Measurements from ENCODE around the gene SMIM33.
"Not testable (repeated sequence)": the region's sequence is repeated elsewhere in the genome, so short reads cannot be mapped to it uniquely, and the experiment has no call there.

Gene SMIM33

DNA sequence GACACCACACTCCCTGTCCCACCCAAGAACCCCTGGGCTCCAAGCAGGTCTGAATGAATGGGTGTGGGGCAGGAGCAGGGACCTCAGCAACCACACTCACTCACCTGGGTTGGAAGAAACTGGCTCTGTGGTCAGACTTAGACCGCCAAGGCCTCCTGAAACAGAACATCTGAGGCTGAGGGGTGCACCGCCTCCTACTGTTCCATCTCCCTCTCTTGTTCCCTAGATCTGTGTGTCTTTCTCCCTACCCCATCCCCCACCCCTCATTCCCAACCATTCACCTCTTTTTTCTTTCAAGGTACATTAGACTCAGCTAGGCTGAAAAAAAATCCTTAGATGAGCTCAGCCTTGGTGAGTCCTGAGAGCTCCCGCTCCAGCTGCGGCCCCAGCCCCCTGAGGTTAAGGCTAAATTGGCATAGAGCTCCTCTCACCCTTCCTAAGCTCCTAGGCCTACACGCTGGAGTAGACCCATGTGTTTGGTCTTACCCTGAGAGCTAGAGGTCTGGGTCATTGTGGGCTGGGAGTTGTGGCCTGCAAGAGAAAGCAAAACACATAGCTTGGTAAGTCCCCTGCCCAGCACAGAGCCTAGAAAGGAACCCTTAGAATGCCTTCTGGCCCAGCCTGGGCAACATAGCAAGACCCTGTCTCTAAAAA is 13.0 kb upstream of the SMIM33 start:
- DNase-seq = no peak

DNA sequence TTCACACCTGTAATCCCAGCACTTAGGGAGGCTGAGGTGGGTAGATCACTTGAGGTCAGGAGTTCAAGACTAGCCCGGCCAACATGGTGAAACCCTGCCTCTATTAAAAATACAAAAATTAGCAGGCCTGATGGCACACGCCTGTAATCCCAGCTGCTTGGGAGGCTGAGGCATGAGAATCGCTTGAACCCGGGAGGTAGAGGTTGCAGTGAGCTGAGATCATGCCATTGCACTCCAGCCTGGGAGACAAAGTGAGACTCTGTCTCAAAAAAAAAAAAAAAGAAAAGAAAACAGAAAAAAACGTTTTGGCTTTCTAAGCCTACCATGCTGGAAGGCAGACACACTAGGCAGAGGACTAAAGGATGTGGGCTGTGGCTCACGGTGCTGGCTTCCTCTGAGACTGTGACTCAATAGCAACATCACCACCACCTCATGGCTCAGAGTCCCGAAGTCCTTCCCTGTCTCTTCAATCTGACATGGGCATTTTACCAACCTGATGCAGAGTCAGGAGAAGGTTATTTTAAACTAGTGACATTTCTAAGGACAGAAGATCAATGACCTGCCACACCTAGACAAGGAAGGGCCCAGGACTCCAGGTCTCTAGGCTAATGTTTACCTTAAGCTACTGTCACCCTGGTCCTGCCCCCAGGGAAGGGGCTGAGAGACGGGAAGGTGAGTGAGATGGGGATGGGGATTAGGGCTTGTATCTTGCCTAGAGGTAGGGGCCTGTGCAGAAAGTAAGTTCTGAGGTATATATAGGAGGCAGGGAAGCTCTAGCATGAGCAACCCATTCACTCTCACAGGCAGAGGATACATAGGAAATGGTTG is 12.0 kb upstream of the SMIM33 start:
- no peak for DNase-seq

DNA sequence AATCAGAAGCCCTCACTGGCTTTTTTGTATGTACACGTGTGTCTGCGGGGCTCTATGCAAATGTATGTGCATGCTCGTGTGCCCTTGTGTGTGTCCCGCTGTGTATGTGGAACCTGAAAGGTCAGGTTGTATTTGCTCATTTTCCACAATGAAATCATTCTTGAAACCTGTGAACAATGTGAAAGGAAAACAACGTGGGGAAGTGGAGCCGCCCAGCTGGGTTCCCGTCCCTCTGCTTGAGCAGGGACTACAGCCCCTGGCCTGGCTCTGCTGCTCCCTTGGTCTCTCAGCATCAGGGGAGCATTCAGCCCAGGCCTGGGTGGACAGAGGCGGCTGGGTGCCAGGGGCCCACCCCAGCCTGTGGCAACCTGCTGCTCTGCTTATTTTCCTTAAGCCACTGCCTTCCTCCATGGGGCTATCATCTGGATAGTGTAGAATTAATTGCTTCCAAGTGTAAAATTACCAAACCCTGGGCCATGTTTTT is 11.3 kb upstream of the SMIM33 start:
- no peak for DNase-seq

DNA sequence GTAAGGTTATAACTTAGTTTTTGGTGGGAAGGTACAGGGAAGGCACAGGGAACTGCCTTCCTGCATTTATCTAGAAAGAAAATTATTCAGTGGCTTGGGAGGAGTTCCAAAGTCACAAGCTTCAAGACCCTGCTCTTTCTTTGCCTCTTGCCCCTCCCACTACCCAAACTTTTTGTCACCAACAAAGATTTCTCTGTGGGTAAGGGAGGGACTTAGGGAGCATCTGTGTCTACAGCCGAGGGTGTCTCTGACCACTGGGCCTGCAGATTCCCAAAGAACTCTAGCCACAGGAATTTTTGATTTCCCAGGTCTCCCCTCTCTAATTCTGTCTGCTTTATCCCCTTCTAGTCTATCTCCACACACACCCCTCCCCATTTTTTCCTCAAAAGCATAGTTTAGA is 10.3 kb upstream of the SMIM33 start:
- DNase-seq = no peak

DNA sequence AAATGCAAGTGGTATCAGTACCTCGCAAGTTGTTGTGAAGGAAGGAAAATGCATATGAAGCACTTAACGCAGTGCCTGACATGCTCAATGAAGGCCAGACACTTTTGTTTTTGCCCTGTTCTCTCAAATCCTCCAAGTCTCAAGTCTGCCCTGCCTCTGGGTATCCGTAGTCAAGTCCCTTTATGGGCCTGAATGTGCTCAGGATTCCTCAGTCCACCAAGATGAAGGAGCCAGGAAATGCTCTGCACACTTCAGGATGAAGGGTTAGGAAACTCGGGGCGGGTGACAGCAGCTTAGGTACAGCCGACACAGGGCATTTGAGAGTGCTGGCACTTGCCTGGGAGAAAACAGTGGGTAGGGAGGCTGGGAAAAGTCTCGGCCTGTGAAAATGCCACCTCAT is 9.6 kb upstream of the SMIM33 start:
- no peak for DNase-seq

DNA sequence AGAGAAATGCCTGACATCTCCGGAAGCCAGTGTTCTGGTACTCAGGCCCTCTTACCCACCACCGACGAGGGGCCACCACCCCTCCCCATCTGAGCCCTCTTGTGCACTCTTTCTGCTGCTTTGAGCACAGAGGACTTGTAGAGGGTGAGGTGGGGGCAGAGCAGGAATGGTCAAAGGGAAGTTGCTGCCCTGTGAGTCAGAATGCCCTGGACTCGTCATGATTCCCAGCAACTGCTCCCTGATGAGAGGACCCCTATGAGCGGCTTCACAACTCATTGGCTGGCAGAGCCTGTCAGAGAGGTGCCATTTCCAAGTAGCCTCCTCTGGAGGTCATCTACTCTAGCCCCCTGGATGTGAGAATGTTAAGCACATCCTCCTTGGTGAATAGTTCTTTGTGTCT is 9.1 kb upstream of the SMIM33 start:
- no peak for DNase-seq

DNA sequence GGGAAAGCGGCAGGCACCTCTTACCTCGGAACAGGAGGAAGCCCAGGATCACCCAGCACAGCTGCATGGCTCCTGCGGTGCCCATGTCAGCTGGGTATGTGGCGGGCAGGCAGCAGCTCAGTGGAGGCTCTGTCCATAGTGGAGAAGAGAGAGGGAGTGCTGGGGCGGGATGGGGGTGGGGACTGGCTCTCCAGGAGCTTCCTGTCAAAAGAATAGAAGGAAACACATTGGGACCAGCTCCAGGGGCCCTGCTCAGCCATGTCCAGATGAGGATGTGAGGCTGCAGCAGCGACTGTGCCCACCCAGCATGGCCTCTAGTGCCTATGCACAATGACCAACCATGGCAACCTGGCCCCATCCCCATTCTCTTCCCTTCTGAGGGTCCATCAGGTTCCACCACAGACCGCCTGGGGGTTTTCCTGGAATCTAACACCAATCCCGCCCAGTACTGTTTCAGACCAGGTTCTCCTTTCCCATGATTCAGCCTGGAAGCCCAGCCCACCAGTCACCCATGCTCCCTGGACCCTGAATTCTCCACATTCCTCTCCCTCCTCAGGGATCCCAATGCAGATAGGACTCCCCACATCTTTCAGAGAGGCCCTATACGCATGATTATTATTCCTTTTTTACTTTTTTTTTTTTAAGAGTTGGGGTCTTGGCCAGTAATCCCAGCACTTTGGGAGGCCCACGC is 8.1 kb upstream of the SMIM33 start, which contains the start of gene ECSCR:
Gene ECSCR (minus strand): TSS at position 158 of the 691 bp plus-strand sequence. CDS start 73 bp downstream, at position 85.
- DNase-seq = no peak

DNA sequence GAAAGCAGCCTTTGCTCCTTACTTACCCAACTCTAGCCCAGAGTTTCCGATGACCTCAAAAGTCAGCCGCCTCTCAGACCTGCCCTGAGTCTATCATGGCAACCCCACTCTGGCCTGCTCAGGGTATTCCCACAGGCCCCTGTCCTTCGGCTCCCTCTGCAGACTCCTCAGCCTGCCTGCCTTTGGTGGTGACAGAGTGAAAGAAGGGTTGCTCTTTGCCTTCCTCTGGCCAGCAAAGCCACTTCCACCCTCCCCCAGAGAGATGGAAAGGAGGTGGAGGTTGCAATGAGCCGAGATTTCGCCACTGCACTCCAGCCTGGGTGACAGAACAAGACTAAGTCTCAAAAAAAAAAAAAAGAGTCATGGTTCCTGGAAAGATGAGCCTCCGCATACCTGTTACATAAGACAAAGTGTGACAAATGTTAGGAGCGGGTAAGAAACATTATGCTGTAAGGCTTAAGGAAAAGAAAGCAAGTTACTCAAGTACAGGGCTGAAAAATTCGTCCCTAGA is 2.3 kb upstream of the SMIM33 start:
- DNase-seq = no peak

DNA sequence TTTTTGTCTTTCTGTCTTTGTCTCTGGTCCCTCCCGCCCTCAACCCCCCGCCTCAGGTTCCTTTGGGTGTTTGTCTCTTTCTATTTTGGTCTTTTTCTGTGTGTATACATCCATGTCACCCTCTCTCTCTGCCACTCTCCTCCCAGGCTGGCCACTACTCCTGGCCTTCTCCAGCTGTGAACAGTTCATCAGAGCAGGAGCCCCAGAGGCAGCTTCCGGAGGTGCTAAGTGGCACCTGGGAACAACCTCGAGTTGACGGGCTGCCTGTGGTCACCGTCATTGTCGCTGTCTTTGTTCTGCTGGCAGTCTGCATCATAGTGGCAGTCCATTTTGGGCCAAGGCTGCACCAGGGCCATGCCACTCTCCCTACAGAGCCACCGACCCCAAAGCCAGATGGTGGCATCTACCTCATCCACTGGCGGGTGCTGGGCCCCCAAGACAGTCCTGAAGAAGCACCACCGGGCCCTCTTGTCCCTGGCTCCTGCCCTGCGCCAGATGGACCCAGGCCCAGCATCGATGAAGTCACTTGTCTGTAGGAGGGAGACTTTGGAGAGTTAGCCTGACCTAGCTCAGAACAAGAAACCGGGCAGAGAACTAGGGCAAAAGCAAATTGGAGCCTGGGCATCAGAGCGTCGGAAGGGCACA is 1.7 kb downstream of the SMIM33 start:
- DNase-seq = no peak

DNA sequence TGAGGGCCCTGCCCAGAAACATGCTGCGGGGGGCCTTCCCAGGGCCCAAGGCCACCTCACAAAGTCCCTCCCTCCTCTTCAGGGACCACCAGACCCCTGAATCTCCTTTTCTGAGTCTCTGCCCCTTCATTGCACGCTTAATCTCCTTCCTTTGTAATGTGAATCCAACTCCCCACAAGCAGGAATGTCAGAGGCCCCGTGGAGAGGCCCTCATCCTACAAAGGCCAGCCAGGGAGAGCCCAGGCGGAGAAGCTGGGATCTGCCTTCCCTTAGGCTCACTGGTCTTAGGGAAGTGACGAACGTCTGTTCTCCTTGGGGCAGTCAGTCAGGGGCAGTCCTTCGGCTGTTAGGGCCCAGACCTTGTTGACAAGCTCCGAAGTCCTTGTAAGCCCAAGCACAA is 2.3 kb downstream of the SMIM33 start:
- no peak for DNase-seq

DNA sequence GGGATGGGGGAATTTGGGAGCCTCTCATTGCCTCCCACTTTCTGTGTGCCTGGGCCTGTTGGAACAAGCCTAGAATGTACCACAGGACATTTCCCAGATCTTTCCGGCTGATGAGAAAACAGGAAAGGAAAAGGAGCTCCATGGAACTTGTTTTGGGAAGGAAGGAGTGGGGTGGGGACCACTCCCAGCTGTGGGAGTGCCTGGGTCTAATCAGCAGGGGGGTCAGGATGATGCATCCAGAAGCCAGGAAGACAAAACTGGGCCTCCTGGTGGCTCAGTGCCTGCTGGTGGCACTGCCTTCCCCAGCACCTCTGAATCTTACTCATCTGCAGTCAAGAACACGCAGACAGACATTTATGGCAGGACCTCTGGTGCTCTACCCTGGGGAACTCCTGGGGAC is 2.8 kb downstream of the SMIM33 start:
- no peak for DNase-seq

DNA sequence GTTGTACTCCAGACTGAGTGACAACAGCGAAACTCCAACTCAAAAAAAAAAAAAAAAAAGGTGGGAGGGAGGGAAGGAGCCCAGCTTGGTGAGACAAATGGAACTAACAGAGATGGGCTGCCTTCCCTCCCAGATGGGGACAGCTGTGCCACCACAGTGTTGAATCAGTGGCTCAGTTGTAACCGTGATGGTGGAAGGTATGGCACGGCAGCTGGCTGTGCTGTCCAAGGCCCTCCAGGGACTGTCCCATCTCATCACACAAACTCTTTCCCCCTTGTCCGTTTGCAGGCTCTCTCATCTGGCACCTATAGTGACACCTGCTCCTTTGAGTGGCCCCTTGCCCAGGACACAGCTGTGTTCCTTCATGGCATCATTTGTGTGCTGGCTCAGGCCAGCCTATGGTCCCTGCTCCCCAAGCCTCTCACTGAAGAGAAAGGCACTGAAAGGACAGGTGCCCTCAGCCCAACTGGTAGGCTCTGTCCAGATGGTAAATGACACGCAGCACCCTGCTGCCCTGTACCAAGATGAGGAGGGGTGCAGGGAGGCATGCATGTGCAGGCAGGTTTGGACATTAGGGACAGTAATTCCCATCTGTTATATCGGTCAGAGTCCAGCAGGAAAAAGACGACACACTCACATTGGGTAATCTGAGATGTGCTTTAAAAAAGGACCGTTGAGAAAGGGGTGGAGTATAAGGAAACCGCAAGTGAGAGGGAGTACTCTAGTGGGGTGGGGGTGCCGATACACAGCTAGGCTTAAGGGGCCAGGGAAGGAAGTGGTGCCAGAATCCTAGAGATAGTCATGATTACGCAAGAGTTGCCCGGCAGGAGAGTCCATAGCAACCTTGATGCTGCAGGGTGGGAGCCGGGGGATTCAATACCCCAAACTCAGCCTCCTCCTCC is 4.3 kb downstream of the SMIM33 start:
- DNase-seq = no peak

DNA sequence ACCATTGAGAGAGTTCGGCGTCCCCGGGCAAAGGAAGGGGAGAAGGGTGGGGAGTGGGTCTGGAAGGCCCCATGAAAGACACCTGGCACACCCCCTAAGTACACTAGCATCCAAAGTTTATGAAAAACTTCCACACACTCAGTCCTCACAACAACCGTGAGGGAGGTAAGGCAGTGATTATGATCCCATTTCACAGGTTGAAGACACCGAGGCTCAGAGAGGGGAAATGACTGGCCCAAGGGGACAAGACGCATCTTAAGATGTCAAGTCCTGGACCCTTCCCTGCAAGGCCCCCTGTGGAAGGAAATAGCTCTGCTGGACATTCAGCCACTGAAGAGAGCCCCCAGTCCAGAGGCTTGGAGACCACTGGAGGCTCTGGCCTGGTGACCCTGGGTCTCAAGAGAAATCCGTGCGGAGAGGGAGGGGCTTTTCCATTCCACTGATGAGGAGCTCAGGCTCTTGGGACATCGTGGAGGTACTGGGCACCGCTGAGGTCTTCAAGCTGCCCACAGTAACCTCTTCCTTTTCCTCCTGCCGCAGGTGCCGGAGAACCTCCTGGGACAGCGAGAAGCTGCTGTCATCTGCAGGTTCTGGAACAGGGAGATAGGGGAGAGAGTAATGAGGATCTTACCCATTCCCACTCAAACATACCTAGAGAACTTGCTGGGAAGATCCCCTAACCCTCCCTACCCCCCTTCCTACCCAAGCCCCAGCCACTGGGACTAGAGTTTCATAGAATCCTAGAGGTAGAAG is 5.2 kb downstream of the SMIM33 start:
- DNase-seq = no peak

DNA sequence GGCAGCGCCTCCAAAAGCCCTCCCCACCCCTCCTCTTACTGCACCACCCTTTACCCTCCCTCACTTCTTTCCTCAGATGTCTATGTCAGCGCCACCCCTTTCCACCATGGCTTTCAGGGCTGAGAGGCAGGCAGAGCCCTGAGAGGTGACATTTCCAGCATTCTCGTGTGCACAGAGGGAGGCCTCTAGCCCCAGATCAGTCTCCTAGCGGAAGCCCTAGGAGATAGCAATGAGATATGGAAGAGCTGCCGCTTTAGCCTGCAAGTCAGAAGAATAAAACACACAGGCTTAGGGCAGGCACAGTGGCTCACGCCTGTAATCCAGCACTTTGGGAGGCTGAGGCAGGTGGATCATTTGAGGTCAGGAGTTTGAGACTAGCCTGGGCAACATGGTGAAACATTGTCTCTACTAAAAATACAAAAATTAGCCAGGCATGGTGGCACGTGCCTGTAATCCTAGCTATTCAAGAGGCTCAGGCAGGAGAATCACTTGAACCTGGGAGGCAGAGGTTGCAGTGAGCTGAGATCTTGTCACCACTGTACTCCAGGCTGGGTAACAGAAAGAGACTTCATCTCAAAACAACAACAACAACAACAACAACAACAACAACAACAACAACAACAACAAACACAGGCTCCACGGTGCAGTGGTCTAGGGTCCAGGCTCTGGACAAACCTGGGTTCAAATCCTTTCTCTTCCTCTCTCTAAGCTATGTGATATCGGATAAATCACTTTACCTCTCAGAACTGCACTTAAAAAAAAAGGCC is 8.0 kb downstream of the SMIM33 start:
- DNase-seq = not testable (repeated sequence)

DNA sequence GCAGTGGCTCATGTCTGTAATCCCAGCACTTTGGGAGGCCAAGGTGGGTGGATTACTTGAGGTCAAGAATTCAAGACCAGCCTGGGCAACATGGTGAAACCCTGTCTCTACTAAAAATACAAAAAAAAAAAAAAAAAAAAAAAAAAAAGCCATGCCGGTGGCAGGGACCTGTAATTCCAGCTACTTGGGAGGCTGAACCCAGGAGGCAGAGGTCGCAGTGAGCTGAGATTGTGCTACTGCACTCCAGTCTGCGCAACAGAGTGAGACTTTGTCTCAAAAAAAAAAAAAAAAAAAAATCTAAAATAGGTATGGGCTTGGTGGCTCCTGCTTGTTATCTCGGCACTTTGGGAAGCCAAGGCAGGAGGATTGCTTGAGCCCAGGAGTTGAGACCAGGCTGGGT is 8.9 kb downstream of the SMIM33 start:
- not testable (repeated sequence) for DNase-seq

DNA sequence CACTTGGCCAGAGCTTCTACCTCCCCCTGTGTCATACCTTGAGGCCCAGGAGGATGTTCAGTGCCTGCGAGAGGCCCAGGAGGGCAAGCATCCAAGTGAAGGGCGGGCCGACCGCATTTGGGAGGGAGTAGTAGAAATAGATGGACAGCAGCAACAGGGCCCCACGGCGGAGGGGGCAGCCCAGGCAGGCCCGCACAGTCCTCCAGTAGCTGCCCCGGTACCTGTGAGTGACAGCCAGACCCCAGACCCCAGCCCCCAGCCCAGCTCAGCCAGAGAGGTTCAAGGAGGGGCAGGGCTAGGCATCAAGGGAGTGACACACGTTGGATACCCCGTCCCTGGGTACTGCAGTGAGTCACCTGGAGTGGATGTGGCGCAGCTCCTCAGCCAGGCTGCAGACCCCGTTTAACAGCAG is 10.3 kb downstream of the SMIM33 start:
- DNase-seq = no peak

DNA sequence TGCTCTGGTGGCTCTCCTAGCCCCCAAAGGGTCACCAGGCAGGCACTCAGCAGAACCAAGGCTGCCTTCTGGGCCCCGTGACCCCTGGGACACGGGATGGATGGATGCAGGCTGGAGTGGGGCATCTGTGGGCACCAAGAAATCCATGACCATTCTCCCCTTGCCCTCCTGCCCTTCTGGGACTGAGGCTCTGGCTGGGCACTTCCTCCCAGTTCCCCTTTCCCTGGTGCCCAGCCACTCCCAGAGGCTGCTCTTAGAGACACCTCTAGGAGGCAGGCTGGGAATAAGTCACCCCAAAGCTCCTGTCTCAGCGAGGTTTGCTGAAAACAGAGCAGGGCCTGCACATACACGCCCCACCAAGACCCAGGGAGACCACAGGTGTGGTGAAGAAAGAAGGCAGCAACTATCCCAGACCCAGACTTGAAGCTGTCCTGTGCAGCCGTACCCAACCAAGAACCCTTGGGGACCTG is 10.8 kb downstream of the SMIM33 start:
- no peak for DNase-seq

DNA sequence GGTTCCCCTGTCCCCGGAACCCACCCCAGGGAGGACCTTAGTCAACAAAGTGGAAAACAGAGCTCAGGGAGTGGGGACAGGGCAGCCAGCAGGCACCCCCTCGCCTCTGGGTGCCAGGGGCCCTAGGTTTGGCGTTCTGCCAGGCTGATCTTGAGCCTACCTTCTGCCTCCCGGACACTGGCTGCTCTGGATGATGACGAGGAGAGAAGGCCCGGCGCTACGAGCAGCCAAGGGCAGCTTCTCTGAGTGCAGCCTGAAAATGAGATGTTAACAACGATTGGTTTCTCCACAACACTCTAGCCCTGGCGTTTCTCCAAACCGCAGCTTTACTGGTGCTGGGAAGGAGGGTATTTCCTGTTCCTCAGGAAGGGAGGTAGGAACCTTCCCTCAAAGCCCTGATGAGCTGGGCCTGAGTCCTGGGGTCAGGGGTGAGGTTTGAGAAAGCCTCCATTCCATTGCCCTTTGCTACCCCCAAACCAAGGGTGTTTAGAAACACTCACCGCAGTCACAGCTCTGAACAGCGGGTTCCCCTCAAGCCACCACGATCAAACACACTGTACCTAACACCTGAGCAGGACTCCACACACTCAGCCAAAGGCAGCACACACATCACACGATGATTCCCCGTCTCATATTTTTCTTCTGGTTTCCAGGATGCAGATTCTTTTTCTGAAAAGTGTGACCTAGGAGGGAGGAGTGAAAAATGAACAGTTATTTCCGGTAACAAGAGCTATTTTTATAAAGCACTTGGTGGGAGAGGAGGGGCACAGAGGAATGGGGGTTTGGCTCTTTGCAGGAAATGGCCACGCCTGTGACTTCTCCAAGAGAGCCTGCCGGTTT is 11.5 kb downstream of the SMIM33 start, which contains the start of gene STING1:
Gene STING1 (minus strand): TSS at position 709 of the 840 bp plus-strand sequence. CDS start 1,054 bp downstream, outside the sequence.
- DNase-seq = no peak

DNA sequence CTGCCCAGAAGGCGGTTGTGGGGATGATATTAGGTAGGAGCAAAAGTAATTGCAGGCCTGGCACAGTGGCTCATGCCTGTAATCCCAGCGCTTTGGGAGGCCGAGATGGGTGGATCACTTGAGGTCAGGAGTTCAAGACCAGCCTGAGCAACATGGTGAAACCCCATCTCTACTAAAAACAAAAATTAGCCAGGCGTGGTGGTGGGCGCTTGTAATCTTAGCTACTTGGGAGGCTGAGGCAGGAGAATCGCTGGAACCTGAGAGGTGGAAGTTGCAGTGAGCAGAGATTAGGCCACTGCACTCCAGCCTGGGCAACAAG is 12.0 kb downstream of the SMIM33 start:
- not testable (repeated sequence) for DNase-seq

Measured in cortex of kidney (tissue), 1 donor.